Activated CD4-positive, alpha-beta T cell treated with anti-CD3 and anti-CD28 coated beads for 24 hours (primary cell): ENCODE results near the gene THUMPD3.

Experiments used
- DNase-seq, 2 donors: peaks; one replicate each; pipeline ENCODE4 v3.0.0-alpha.2; 2020; ENCODE audit warnings: low read depth in 2 of 2

The THUMPD3 gene

DNA sequence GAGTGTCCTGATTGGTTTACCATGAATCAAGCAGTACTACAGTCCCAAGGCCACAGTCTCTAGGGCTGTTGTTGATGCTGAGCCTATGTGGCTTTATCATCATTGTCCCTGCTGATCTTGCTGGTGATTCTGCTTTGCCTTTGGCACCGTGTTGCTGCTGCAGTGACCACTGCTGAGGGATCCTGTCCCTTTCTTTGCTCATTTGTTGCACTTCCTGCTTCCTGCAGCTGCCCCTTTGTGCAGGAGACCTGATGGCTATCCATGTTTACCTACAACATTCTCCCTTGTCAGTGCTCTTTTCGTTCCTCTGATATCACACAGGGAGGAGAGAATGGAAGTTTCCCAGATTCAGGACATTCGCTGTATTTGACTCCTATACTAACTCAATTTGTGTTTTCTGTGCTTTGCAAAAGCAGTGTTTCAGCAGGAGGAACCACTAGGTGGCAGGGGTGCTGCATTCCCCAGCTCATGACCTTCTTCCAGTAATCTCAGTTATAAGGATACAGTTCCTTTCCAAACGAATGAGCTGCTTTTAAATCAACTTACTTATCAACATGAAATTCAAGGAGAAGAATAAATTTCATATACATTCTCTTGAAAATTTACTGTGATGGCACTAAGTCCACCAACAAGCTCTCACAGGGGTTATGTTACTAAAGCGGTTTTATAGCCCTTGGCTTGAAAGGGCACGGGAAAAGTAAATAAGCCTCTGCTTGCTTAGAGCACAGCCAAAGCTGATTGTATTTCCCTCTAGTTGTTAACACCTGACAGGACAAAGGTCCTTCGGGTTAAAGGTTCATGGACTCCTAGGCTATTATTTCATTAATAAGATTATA lies 9.7 kb upstream of the THUMPD3 start:
- DNase-seq = peak; percentile 18 to 24

DNA sequence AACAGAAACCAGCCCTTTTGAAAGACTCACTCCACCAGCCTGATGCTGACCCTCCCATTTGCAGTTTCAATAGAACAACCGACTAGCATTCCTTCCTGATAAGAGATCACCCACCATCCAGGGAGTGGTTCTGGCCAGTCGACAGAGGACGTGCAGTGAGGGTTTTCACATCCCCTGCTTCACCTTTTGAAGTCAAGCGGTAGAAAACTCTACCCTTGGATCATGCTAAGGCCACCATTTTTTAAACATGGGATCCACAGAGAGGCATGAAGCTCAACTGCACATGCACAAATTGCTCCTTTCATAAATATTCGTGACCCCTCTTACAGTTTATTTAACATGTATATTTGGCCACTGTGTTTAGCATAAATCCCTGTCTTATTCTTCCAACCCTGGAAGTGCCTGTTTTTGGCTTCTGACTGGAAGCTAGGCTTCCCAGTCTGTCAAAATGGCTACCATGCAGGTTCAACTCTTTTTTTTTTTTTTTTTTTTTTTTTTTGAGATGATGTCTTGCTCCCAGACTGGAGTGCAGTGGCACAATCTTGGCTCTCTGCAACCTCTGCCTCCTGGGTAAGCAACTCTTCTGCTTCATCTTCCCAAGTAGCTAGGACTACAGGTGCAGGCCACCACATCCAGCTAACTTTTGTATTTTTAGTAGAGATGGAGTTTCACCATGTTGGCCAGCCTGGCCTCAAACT lies 1.0 kb upstream of the THUMPD3 start:
- DNase-seq = no peak

- no peak for DNase-seq
Observed at GRCh38 chr3:9369508-9369907, 6.7 kb downstream of the THUMPD3 start.

DNA sequence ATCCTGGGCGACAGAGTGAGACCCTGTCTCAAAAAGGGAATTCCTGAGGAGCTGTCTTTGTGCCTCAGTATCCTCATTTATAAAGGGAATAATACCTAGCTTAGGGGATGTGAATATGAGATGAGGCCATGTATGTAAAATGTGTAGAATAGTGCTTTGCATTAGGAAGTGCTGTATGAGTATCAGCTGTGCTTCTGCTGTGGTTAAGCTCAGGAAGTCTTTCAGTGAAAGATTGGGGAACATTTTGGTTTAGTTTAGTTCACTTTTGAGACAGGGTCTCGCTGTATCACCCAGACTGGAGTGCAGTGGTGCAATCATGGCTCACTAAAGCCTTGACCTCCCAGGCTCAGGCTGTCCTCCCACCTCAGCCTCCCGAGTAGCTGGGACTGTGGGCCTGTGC lies 10.6 kb downstream of the THUMPD3 start:
- DNase-seq = no peak

GRCh38 chr3:9377981-9378380 lies 15.1 kb downstream of the THUMPD3 start:
- DNase-seq = no peak

GRCh38 chr3:9379327-9379726 lies 16.5 kb downstream of the THUMPD3 start:
- DNase-seq = no peak

DNA sequence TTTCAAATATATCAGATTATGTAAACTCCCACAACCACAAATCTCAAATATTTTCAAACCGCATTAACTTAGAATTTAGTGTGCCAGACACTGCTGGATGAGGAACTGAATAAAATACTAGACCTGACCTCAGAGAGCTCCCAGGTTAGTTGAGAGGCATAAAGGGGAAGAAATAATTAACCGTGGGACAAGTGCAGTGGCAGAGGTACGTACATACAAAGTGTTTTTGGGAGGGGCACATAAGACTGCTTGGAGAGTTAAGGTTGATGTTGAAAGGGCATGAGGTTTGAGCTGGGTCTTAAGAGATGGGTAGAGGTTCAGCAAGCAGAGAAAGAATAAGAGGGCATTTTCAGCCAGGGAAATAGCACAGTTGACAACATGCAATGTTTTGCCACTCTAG lies 17.2 kb downstream of the THUMPD3 start:
- no peak for DNase-seq

GRCh38 chr3:9384141-9384828 lies 21.4 kb downstream of the THUMPD3 start:
- DNase-seq = no peak

- DNase-seq = no peak
Observed at GRCh38 chr3:9385187-9386077, 22.6 kb downstream of the THUMPD3 start.

DNA sequence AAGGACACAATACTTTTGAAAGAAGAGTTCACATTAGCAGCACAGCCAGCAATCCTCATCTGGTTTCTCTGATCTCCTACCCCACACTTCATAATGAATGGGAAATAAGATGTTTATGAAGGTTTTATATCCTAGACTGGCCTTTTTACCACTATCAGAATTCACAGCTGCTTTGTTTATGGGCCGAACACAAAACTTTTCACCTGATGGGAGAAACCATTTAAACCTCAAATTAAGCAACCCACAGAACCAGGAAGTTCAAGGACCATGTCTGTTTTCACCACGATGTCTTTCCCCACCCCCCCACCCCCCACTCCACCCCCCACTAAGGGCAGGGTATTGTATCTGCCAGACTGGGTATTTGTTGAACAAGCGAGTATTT lies 23.2 kb downstream of the THUMPD3 start:
- no peak for DNase-seq

- no peak for DNase-seq
Observed at GRCh38 chr3:9386501-9387321, 23.9 kb downstream of the THUMPD3 start.

- no peak for DNase-seq
Observed at GRCh38 chr3:9387322-9387655, 24.4 kb downstream of the THUMPD3 start.

- no peak for DNase-seq
Observed at GRCh38 chr3:9388142-9388541, 25.3 kb downstream of the THUMPD3 start.

DNA sequence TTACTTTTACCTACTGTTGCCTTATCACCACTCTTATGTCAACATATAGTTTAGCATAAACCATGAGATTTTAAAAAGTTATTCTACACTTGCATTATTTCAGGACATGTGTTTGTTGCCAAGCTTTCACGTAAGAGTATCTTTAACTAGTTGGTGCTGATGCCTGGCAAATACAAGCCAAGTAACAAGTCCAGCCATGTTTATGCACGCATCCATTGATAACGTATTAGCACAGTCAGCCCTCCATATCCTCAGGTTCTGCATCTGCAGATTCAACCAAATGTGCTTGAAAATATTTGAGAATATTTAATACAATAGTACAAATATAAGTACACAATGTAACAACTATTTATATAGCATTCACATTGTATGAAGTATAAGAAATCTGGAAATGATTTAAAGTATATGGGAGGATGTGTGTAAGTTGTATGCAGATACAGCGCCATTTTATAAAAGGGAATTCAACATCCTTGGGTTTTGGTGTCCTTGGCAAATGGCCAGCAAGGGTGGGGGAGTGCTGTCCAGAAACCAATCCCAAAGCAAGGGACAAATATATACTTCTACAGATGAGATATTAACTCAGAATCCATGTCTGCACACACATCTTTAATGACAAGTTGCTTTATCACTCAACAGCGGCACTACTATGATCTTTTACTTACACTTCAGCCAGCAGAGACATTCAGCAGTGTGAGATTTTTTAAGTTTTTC lies 25.9 kb downstream of the THUMPD3 start:
- no peak for DNase-seq

DNA sequence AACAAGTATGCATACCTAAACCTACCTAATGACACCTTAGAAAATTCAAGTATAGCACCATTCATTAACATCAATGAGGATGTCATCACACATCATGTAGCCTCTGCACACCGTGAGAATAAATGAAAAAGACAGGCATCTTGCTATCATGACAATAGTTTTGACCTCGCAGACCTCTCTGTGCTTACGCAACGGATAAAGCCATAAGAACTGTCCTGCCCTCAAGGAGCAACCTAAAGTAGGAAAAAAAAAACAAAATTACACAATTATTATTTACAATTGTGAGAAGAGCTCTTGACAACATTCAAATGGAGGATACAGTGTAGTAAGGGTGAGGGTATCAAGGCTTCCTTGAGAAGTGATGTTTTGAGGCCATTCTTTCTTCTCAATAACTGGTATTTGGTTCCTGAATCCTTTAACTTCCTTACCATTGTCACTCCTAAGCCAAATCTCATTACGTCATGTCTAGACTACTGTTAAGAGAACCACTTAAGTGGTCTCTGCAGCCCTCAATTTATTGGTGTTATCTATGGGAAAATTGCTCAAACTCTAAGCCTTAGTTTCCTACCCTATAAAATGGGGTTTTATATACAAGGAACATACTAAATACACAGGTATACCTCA lies 27.5 kb downstream of the THUMPD3 start:
- no peak for DNase-seq

GRCh38 chr3:9392041-9392440 lies 29.2 kb downstream of the THUMPD3 start:
- no peak for DNase-seq

- no peak for DNase-seq
Observed at GRCh38 chr3:9395570-9396300, 32.9 kb downstream of the THUMPD3 start.

GRCh38 chr3:9396301-9396631 lies 33.4 kb downstream of the THUMPD3 start:
- peak in 1 of 2 donors; percentile 67 for DNase-seq

GRCh38 chr3:9396632-9397331 lies 33.9 kb downstream of the THUMPD3 start:
- peak; percentile 93 to 96 for DNase-seq
